IPS DF 6.9 (cell line): ENCODE results near the gene BTD.

Source experiments
- DNase-seq: peaks from one replicate; pipeline ENCODE4 v3.0.0-alpha.2; 2013; ENCODE audit warnings: low read depth, low spot score
- H3K27ac ChIP-seq: one replicate; pipeline ENCODE4 v1.5.1; 2013; ENCODE audit warnings: low read length, control low read depth
- H3K27me3 ChIP-seq: 2 replicates; pipeline ENCODE4 v1.6.1; 2013; ENCODE audit warnings: mild to moderate bottlenecking, low read length; ENCODE audit not compliant: control insufficient read depth, insufficient read depth
- H3K36me3 ChIP-seq: 2 replicates; pipeline ENCODE4 v1.6.1; 2013; ENCODE audit warnings: low read length; ENCODE audit not compliant: control insufficient read depth, insufficient read depth
- H3K4me1 ChIP-seq: 2 replicates; pipeline ENCODE4 v1.6.1; 2013; ENCODE audit warnings: low read length; ENCODE audit not compliant: control insufficient read depth, insufficient read depth
- H3K4me3 ChIP-seq: 2 replicates; pipeline ENCODE4 v1.5.1; 2013; ENCODE audit warnings: mild to moderate bottlenecking, low read length
- H3K9me3 ChIP-seq: 2 replicates; pipeline ENCODE4 v1.6.1; 2013; ENCODE audit warnings: low read length, inconsistent platforms; ENCODE audit not compliant: control insufficient read depth, insufficient read depth
- WGBS: extraction: QIAGEN DNeasy Blood & Tissue Kit; methylation state at CpG from one replicate; pipeline ENCODE4 v1.1.7; 2013; ENCODE audit warnings: mixed read lengths, missing lambda C conversion rate; ENCODE audit not compliant: insufficient read length, insufficient coverage; 5-methylcytosine and 5-hydroxymethylcytosine counted together

Gene BTD

GRCh38 chr3:15664144-15664543, 62.6 kb downstream of the BTD start:
- DNase-seq: no peak
- Histone ChIP-seq H3K4me3 (no peak overlapping the region), H3K27ac (no peak overlapping the region), H3K36me3 (no peaks in the 10 kb centered on the region), H3K9me3 (no peaks in the 10 kb centered on the region), H3K4me1 (no peaks in the 10 kb centered on the region), H3K27me3 (no peaks in the 10 kb centered on the region)
- no CpG with 5 or more reads among the region's 1 CpG for WGBS

GRCh38 chr3:15665510-15666150, 64.1 kb downstream of the BTD start:
- H3K27ac ChIP-seq: no peak overlapping the region
- no peak for DNase-seq
- H3K9me3 ChIP-seq: no peaks in the 10 kb centered on the region
- H3K4me1 ChIP-seq: no peaks in the 10 kb centered on the region
- no peaks in the 10 kb centered on the region; the same call in 1 of the 2 replicates for H3K36me3 ChIP-seq
- no CpG with 5 or more reads among the region's 5 CpGs for WGBS
- no peaks in the 10 kb centered on the region for H3K27me3 ChIP-seq
- H3K4me3 ChIP-seq: no peak overlapping the region

- DNase-seq: no peak
- Histone ChIP-seq H3K27ac (no peak overlapping the region), H3K27me3 (no peaks in the 10 kb centered on the region), H3K4me1 (no peaks in the 10 kb centered on the region), H3K36me3 (no peaks in the 10 kb centered on the region; the same call in 1 of the 2 replicates), H3K9me3 (no peaks in the 10 kb centered on the region), H3K4me3 (no peak overlapping the region)
- WGBS: no CpG with 5 or more reads among the region's 5 CpGs
These were observed 64.7 kb downstream of the BTD start for GRCh38 chr3:15666277-15666676.

- no peak overlapping the region for H3K27ac ChIP-seq
- no peaks in the 10 kb centered on the region for H3K9me3 ChIP-seq
- no peak overlapping the region for H3K4me3 ChIP-seq
- H3K4me1 ChIP-seq: no peaks in the 10 kb centered on the region
- no peaks in the 10 kb centered on the region for H3K27me3 ChIP-seq
- WGBS: no CpG with 5 or more reads among the region's 3 CpGs
- H3K36me3 ChIP-seq: no peaks in the 10 kb centered on the region; the same call in 1 of the 2 replicates
- no peak for DNase-seq
These were observed 65.9 kb downstream of the BTD start for GRCh38 chr3:15667484-15667883.

GRCh38 chr3:15673536-15673935, 72.0 kb downstream of the BTD start:
- Histone ChIP-seq H3K4me1 (no peaks in the 10 kb centered on the region), H3K27ac (no peak overlapping the region), H3K36me3 (peaks cover 4% of the 10 kb centered on the region; the same call in 1 of the 2 replicates), H3K4me3 (no peak overlapping the region), H3K27me3 (no peaks in the 10 kb centered on the region), H3K9me3 (no peaks in the 10 kb centered on the region)
- WGBS: no CpG with 5 or more reads among the region's 1 CpG
- no peak for DNase-seq

- no peak for DNase-seq
- Histone ChIP-seq H3K4me1 (no peaks in the 10 kb centered on the region), H3K36me3 (peaks cover 4% of the 10 kb centered on the region; the same call in 1 of the 2 replicates), H3K27ac (no peak overlapping the region), H3K27me3 (no peaks in the 10 kb centered on the region), H3K4me3 (no peak overlapping the region), H3K9me3 (no peaks in the 10 kb centered on the region)
- WGBS: no CpG with 5 or more reads among the region's 2 CpGs
These were observed 74.7 kb downstream of the BTD start for GRCh38 chr3:15676259-15676658.

GRCh38 chr3:15679306-15679705, 77.8 kb downstream of the BTD start:
- no peak overlapping the region for H3K27ac ChIP-seq
- no peaks in the 10 kb centered on the region for H3K9me3 ChIP-seq
- H3K27me3 ChIP-seq: no peaks in the 10 kb centered on the region
- WGBS: no CpG with 5 or more reads among the region's 5 CpGs
- no peak overlapping the region for H3K4me3 ChIP-seq
- peaks cover 4% of the 10 kb centered on the region; the same call in 1 of the 2 replicates for H3K36me3 ChIP-seq
- H3K4me1 ChIP-seq: no peaks in the 10 kb centered on the region
- DNase-seq: no peak

GRCh38 chr3:15681668-15682067, 80.1 kb downstream of the BTD start:
- DNase-seq: no peak
- Histone ChIP-seq H3K4me1 (no peaks in the 10 kb centered on the region), H3K27ac (no peak overlapping the region), H3K4me3 (no peak overlapping the region), H3K36me3 (peaks cover 2% of the 10 kb centered on the region; the same call in 1 of the 2 replicates), H3K27me3 (no peaks in the 10 kb centered on the region), H3K9me3 (no peaks in the 10 kb centered on the region)
- no CpG with 5 or more reads among the region's 2 CpGs for WGBS

GRCh38 chr3:15682561-15683185, 81.1 kb downstream of the BTD start:
- no peak overlapping the region for H3K4me3 ChIP-seq
- H3K9me3 ChIP-seq: no peaks in the 10 kb centered on the region
- no peak for DNase-seq
- no CpG with 5 or more reads among the region's 3 CpGs for WGBS
- no peaks in the 10 kb centered on the region for H3K4me1 ChIP-seq
- H3K36me3 ChIP-seq: peaks cover 2% of the 10 kb centered on the region; the same call in 1 of the 2 replicates
- H3K27ac ChIP-seq: no peak overlapping the region
- no peaks in the 10 kb centered on the region for H3K27me3 ChIP-seq

GRCh38 chr3:15683253-15683652, 81.7 kb downstream of the BTD start:
- no peaks in the 10 kb centered on the region for H3K4me1 ChIP-seq
- H3K27me3 ChIP-seq: no peaks in the 10 kb centered on the region
- H3K9me3 ChIP-seq: no peaks in the 10 kb centered on the region
- H3K4me3 ChIP-seq: no peak overlapping the region
- H3K36me3 ChIP-seq: no peaks in the 10 kb centered on the region; the same call in 1 of the 2 replicates
- no peak for DNase-seq
- no CpG with 5 or more reads among the region's 1 CpG for WGBS
- no peak overlapping the region for H3K27ac ChIP-seq

- no peak overlapping the region for H3K4me3 ChIP-seq
- H3K9me3 ChIP-seq: no peaks in the 10 kb centered on the region
- no peak overlapping the region for H3K27ac ChIP-seq
- DNase-seq: no peak
- no peaks in the 10 kb centered on the region for H3K4me1 ChIP-seq
- WGBS: no CpG with 5 or more reads among the region's 7 CpGs
- no peaks in the 10 kb centered on the region for H3K27me3 ChIP-seq
- H3K36me3 ChIP-seq: no peaks in the 10 kb centered on the region; the same call in 1 of the 2 replicates
These were observed 84.4 kb downstream of the BTD start for GRCh38 chr3:15685927-15686326.
